ENCODE results near the gene MYH10. TPM values are rescaled to one million over a fixed set of nuclear protein-coding genes. Genes with fewer than 3 reads are reported as not detected.

The MYH10 gene
- total RNA-seq, 1 donor from 2014 or later: 49.7 TPM

DNA sequence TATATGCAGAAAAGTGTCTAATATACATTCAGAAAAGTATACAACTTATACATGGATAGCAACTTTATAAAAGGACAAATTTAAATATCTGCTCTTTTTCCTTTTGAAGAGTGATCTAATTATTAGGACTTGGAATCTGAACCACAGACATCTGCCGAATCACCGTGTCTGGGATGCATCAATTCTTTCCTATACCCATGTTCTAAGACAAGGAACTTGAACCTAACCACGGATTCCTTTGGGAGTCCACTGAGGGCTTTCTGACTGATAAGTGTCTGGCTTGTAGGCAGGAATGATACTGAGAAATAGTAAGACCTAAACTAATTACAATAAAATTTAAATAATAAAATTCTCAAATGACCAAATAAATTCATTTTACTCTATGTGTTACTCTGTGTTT is 140.7 kb downstream of the MYH10 start:
- Histone ChIP-seq H3K9me3 (replicated peaks) (peaks cover 2% of the 10 kb centered on the region), H3K27me3 (ENCODE audit: low read depth) (no peaks in the 10 kb centered on the region), H3K27ac (replicated peaks) (no peak overlapping the region), H3K36me3 (peaks cover 77% of the 10 kb centered on the region), H3K4me3 (no peak overlapping the region), H3K4me1 (peaks cover 6% of the 10 kb centered on the region)
- TF ChIP-seq CTCF (IDR thresholded peaks at IDR 0.05; ENCODE audit: borderline replicate concordance): no peak
- intact Hi-C loops (cut with micrococcal nuclease): no loop called here
- no peak for DNase-seq

- intact Hi-C loops (cut with micrococcal nuclease): no loop called here
- H3K4me3 ChIP-seq: no peak overlapping the region
- peaks cover 77% of the 10 kb centered on the region for H3K36me3 ChIP-seq
- no peak for TF ChIP-seq CTCF (IDR thresholded peaks at IDR 0.05; ENCODE audit: borderline replicate concordance)
- H3K9me3 ChIP-seq (replicated peaks): peaks cover 7% of the 10 kb centered on the region
- DNase-seq: peak; percentile 48
- H3K4me1 ChIP-seq: peaks cover 6% of the 10 kb centered on the region
- H3K27me3 ChIP-seq (ENCODE audit: low read depth): no peaks in the 10 kb centered on the region
- H3K27ac ChIP-seq (replicated peaks): peak overlapping the region; percentile 32
These were observed 141.6 kb downstream of the MYH10 start for GRCh38 chr17:8488901-8489300.

DNA sequence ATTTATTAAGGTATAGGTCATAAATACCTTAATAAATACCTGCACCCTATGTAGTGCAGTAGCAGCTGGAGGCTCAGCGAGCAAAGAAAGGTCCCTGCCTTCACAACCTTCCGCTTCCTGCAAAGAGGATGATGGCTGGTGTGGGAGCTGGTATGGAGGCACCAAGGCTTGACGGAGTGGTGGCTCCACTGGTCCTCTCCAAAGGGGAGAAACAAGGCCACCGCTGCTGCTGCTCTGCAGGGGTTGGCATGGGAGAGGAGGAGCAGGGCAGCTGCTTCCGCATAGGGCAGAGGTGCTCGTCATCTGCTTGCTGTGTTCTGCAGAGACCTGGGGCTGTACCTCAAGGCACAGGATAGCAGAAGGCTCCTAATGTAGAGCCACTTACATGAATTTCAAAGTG is 142.0 kb downstream of the MYH10 start:
- Histone ChIP-seq H3K27ac (replicated peaks) (peak overlapping the region; percentile 32), H3K4me3 (no peak overlapping the region), H3K36me3 (peaks cover 77% of the 10 kb centered on the region), H3K9me3 (replicated peaks) (peaks cover 7% of the 10 kb centered on the region), H3K4me1 (peaks cover 6% of the 10 kb centered on the region), H3K27me3 (ENCODE audit: low read depth) (no peaks in the 10 kb centered on the region)
- no peak for DNase-seq
- intact Hi-C loops (cut with micrococcal nuclease): no loop called here
- no peak for TF ChIP-seq CTCF (IDR thresholded peaks at IDR 0.05; ENCODE audit: borderline replicate concordance)

DNA sequence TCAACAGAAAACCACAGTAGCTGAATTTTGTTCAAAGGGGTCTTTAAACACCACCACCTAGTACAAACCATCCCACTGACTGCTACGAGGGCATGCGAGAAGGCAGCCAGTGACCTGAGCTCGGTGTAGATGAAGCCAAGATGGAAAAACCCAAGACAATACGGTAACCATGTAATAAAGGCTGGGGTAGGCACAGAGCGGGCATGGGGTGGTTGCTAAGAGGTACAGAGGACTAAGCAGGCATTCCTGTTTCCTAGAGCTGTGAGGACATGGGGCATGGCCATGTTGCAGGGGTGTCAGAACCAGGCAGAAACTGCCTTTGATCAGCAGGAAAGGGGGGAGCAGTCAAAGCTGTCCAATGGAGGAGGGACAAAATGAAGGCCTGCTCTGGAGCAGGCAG is 142.8 kb downstream of the MYH10 start:
- no peak for TF ChIP-seq CTCF (IDR thresholded peaks at IDR 0.05; ENCODE audit: borderline replicate concordance)
- no peak for DNase-seq
- H3K27ac ChIP-seq (replicated peaks): no peak overlapping the region
- peaks cover 77% of the 10 kb centered on the region for H3K36me3 ChIP-seq
- no peak overlapping the region for H3K4me3 ChIP-seq
- H3K9me3 ChIP-seq (replicated peaks): peaks cover 7% of the 10 kb centered on the region
- no peaks in the 10 kb centered on the region for H3K27me3 ChIP-seq (ENCODE audit: low read depth)
- intact Hi-C loops (cut with micrococcal nuclease): no loop called here
- peaks cover 6% of the 10 kb centered on the region for H3K4me1 ChIP-seq

- no peak for TF ChIP-seq CTCF (IDR thresholded peaks at IDR 0.05; ENCODE audit: borderline replicate concordance)
- Histone ChIP-seq H3K9me3 (replicated peaks) (peaks cover 7% of the 10 kb centered on the region), H3K27ac (replicated peaks) (no peak overlapping the region), H3K36me3 (peaks cover 77% of the 10 kb centered on the region), H3K4me1 (peaks cover 6% of the 10 kb centered on the region), H3K27me3 (ENCODE audit: low read depth) (no peaks in the 10 kb centered on the region), H3K4me3 (no peak overlapping the region)
- no peak for DNase-seq
- intact Hi-C loops (cut with micrococcal nuclease): no loop called here
These were observed 143.3 kb downstream of the MYH10 start for GRCh38 chr17:8487130-8487645.
